ENCODE measurements around the gene SMARCC1.
A peak's percentile ranks its signal among the peaks of the same experiment; 100 is the strongest.

The SMARCC1 gene

GRCh38 chr3:47666118-47666517 lies 115.6 kb downstream of the SMARCC1 start:
- no peak for DNase-seq
- H4K20me1 ChIP-seq (ENCODE audit: insufficient read depth, low read length): no peaks in the 10 kb centered on the region
- no peak for TF ChIP-seq CTCF (IDR thresholded peaks at IDR 0.05; ENCODE audit: low read length)
- no peaks in the 10 kb centered on the region for H3K9me2 ChIP-seq (replicated peaks; ENCODE audit: insufficient read depth, low read length)
- no peaks in the 10 kb centered on the region; the same call in 1 of the 2 replicates for H3K36me3 ChIP-seq (replicated peaks; ENCODE audit: insufficient read depth, low read length)
- H3K4me3 ChIP-seq (ENCODE audit: low read length): no peak overlapping the region
- no peaks in the 10 kb centered on the region for H3K79me2 ChIP-seq (ENCODE audit: low read length)
- no peak overlapping the region for H3K4me2 ChIP-seq (ENCODE audit: low read depth, low read length)
- no peaks in the 10 kb centered on the region for H3K9me3 ChIP-seq (replicated peaks; ENCODE audit: insufficient read depth, low read length)
- no peak overlapping the region for H2AFZ ChIP-seq (ENCODE audit: low read length)
- no peak overlapping the region for H3K9ac ChIP-seq (ENCODE audit: low read length)
- no peaks in the 10 kb centered on the region for H3F3A ChIP-seq (ENCODE audit: insufficient read depth, low read length)
- no peaks in the 10 kb centered on the region for H3K27me3 ChIP-seq (replicated peaks; ENCODE audit: insufficient read depth, low read length)
- H3K4me1 ChIP-seq (ENCODE audit: low read length): no peaks in the 10 kb centered on the region
- H3K27ac ChIP-seq (ENCODE audit: low read length): no peak overlapping the region

DNA sequence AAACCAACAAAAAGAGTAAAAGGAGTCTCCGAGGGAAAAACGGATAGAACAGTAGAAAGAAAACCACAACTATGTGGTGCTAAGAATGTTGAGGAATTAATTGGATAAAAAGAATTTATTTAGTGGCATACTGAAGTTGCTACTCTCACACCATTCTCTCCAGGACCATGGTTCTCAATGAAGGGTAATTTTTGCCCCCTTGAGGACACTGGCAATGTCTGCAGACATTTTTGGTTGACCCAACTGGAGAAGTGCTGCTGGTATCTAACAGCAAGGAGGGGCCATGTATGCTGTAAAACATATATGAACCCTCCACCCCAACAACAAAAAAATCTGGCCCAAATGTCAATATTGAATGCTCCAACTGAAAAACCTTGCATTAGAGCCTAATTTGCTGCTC lies 117.2 kb downstream of the SMARCC1 start:
- no peaks in the 10 kb centered on the region for H3K9me2 ChIP-seq (replicated peaks; ENCODE audit: insufficient read depth, low read length)
- no peaks in the 10 kb centered on the region for H3K9me3 ChIP-seq (replicated peaks; ENCODE audit: insufficient read depth, low read length)
- no peak overlapping the region for H2AFZ ChIP-seq (ENCODE audit: low read length)
- H3F3A ChIP-seq (ENCODE audit: insufficient read depth, low read length): no peaks in the 10 kb centered on the region
- no peaks in the 10 kb centered on the region; the same call in 1 of the 2 replicates for H3K36me3 ChIP-seq (replicated peaks; ENCODE audit: insufficient read depth, low read length)
- H3K4me2 ChIP-seq (ENCODE audit: low read depth, low read length): no peak overlapping the region
- no peak for TF ChIP-seq EZH2 (optimal IDR thresholded peaks at IDR 0.05; ENCODE audit: low read depth, low read length)
- TF ChIP-seq CTCF (IDR thresholded peaks at IDR 0.05; ENCODE audit: low read length): peak; percentile 27
- no peak for TF ChIP-seq EZH2phosphoT487 (IDR thresholded peaks at IDR 0.05; ENCODE audit: low read length)
- no peaks in the 10 kb centered on the region for H3K27me3 ChIP-seq (replicated peaks; ENCODE audit: insufficient read depth, low read length)
- no peak overlapping the region for H3K27ac ChIP-seq (ENCODE audit: low read length)
- no peaks in the 10 kb centered on the region for H3K79me2 ChIP-seq (ENCODE audit: low read length)
- no peak for DNase-seq
- H4K20me1 ChIP-seq (ENCODE audit: insufficient read depth, low read length): no peaks in the 10 kb centered on the region
- no peak overlapping the region for H3K4me3 ChIP-seq (ENCODE audit: low read length)
- no peaks in the 10 kb centered on the region for H3K4me1 ChIP-seq (ENCODE audit: low read length)
- no peak overlapping the region for H3K9ac ChIP-seq (ENCODE audit: low read length)

DNA sequence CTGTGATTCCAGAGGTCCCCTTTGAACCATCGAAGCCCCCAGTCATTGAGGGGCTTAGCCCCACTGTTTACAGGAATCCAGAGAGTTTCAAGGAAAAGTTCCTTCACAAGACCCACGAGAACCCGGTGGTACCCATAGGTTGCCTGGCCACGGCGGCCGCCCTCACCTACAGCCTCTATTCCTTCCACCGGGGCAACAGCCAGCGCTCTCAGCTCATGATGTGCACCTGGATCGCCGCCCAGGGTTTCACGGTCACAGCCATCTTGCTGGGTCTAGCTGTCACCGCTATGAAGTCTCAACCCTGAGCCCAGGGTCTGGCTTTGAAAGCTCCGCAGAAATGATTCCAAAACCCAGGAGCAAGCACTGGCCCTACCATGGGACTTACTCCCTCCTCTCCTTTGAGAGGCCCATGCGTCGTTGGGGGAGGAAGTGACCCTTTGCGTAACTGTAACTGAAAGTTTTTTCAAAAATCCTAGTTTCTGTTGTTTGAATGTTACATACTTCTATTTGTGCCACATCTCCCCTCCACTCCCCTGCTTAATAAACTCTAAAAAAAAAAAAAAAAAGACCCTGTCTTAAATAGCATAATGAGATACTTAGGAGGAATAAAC lies 118.0 kb downstream of the SMARCC1 start:
- H3K9ac ChIP-seq (ENCODE audit: low read length): no peak overlapping the region
- no peak for TF ChIP-seq CTCF (IDR thresholded peaks at IDR 0.05; ENCODE audit: low read length)
- no peak for TF ChIP-seq EZH2phosphoT487 (IDR thresholded peaks at IDR 0.05; ENCODE audit: low read length)
- no peak for TF ChIP-seq EZH2 (optimal IDR thresholded peaks at IDR 0.05; ENCODE audit: low read depth, low read length)
- no peak overlapping the region for H3K27ac ChIP-seq (ENCODE audit: low read length)
- no peaks in the 10 kb centered on the region; the same call in 1 of the 2 replicates for H3K36me3 ChIP-seq (replicated peaks; ENCODE audit: insufficient read depth, low read length)
- no peaks in the 10 kb centered on the region for H3K79me2 ChIP-seq (ENCODE audit: low read length)
- no peaks in the 10 kb centered on the region for H3K9me3 ChIP-seq (replicated peaks; ENCODE audit: insufficient read depth, low read length)
- H3K4me1 ChIP-seq (ENCODE audit: low read length): no peaks in the 10 kb centered on the region
- H2AFZ ChIP-seq (ENCODE audit: low read length): no peak overlapping the region
- no peaks in the 10 kb centered on the region for H3K9me2 ChIP-seq (replicated peaks; ENCODE audit: insufficient read depth, low read length)
- no peaks in the 10 kb centered on the region for H3K27me3 ChIP-seq (replicated peaks; ENCODE audit: insufficient read depth, low read length)
- no peaks in the 10 kb centered on the region for H3F3A ChIP-seq (ENCODE audit: insufficient read depth, low read length)
- H3K4me2 ChIP-seq (ENCODE audit: low read depth, low read length): no peak overlapping the region
- no peak for DNase-seq
- no peak overlapping the region for H3K4me3 ChIP-seq (ENCODE audit: low read length)
- no peaks in the 10 kb centered on the region for H4K20me1 ChIP-seq (ENCODE audit: insufficient read depth, low read length)
